SIG-M5 (cell line): ENCODE measurements around the gene SKIDA1.
A peak's percentile ranks its signal among the peaks of the same experiment; 100 is the strongest.
"Not testable (repeated sequence)": the region's sequence is repeated elsewhere in the genome, so short reads cannot be mapped to it uniquely, and the experiment has no call there.

Source experiments
- DNase-seq: peaks from one replicate; lab custom pipeline; 2025; lab: John Stamatoyannopoulos, UW

The SKIDA1 gene

DNA sequence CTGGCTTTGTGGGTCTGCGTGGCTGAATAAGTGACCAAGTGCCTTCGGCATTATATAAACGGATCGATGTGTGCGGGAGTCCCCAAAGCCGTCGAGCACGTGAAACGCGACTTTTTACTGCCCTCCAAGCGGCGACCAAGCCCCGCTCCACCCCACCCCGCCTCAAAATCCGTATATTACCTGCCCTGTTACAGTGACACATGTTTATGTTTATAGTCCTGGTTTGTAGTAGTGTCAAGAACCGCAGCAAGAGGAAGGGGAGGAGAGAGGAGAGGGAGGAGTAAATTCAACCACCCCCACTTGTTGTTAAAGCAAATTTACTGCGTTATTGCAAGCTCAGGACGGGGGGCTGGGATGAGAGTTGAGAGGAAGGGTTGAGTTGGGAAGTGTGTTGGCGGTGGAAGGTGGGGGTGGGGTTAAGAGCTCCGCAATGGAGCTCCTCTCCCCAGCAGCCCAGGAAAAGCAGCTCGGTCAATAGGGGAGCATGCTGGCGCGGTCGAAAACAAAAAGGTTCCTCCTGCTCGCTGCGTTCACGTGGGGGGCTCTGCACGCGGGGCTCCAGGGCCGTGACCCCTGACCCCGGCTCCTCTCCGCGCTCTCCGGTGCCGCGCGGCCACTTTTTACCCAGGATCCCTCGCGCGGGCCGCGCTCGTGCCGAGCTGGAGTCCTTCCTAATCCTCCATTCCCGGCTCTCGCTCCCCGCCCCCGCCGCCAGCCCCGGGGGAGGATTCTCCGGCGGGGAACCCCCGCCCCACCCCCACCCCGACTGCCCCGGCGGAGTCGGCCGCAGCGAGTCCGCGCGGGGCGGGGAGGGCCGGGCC is at the start of gene SKIDA1:
Gene SKIDA1, minus strand, starts transcription at position 316 of the 821 bp plus-strand sequence. CDS start 7,860 bp downstream, outside the sequence.
- peak; percentile 24 for DNase-seq

DNA sequence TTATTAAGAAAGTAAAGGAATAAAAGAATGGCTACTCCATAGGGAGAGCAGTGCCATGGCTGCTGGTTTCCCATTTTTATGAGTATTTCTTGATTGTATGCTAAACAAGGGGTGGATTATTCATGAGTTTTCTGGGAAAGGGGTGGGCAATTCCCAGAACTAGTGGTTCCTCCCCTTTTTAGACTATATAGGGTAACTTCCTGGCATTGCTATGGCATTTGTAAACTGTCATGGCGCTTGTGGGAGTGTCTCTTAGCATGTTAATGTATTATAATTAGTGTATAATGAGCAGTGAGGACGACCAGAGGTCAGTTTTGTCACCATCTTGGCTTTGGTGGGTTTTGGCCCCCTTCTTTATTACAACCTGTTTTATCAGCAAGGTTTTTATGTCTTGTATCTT is 49.0 kb upstream of the SKIDA1 start:
- not testable (repeated sequence) for DNase-seq

DNA sequence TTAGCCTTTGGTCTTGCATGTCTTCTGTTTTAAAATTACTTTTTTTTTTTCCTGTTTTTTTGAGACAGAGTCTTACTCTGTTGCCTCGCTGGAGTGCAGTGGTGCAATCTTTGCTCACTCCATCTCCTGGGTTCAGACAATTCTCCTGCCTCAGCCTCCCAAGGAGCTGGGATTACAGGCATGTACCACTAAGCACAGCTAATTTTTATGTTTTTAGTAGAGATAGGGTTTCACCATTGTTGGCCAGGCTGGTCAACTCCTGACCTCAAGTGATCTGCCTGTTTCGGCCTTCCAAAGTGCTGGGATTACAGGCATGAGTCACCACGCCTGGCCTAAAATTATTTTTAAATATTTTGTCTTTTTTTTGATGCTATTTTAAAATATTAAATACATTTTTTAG is 47.1 kb upstream of the SKIDA1 start:
- DNase-seq = no peak

DNA sequence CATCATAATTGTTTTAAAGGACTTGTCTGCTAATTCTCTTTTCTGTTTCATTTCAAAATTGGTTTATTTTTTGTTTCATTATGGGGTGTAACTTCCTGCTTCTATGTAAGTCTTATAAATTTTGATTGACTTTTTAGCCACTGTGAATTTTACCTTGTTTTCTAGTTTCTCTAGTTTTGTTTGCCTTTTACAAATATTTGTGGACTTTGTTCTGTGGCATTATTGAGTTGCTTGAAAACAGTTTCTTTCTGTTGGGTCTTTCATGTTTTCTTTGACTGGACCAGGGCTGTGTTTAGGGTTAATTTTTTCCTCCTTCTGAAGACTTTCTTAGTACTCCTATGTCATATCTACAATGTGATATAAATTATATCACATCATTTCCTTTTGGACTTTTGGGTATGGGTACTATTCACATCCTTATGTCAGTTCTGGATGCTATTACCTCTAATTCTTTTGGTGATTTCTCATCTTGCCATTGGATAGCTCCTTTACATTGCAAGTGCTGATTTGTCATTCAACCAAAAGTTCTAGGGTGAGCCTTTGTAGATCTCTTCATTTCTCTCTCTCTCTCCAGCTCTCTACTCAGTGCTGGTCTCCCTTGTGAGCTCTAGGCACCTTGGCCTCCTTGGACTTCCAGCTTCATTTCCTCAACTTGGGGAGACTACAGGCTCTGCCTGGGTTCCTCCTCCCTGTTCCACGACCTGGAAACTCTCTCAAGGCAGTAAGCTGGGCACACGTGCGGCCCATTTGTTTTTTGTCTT is 45.5 kb upstream of the SKIDA1 start:
- no peak for DNase-seq

DNA sequence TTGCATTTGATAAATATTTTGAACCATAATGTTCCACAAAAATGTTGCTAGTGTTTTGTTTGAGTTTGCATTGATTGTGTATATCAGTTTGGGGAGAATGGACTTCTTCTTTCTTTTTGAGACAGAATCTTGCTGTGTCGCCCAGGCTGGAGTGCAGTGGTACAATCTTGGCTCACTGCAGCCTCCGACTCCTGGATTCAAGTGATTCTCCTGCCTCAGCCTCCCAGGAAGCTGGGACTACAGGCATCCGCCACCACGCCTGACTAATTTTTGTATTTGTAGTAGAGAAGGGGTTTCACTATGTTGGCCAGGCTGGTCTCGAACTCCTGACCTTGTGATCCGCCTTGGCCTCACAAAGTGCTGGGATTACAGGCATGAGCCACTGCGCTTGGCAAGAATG is 33.5 kb upstream of the SKIDA1 start:
- DNase-seq = not testable (repeated sequence)

DNA sequence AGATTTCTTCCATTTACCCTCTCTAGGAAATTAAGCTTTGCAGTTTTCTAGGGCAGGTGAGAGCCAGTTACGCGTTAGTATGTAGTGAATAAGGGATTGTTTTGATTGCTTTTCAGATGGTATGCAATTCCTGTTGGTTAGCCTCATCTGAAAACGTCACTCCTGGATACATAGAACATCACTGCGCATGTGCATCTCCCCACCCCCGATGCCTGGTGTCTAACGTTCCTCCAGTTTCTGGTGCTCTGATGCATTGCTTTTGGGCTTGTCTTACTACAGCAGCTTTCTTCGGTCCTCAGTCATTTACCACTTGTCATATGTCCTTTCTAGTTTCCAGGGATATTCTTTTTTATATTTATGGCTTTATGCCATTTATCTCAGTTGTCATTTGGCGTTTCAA is 31.0 kb upstream of the SKIDA1 start:
- no peak for DNase-seq

DNA sequence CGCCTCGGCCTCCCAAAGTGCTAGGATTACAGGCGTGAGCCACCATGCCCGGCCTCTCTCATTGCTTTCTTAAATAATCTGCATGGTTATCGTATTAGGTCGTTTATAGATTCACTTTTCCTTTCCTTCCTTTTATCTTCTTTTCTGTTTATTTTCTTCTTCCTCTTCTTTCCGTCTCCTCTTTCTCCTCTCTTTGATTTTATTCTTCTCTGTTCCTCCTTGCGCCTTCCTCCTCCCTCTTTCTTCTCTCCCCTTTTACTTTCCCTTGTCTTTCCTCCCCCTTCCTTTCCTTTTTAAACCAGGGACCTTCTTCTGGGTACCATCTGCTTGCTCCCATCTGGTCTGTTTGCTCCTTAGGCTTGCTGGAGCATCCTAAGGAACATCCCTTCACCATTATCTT is 27.2 kb upstream of the SKIDA1 start:
- DNase-seq = no peak

DNA sequence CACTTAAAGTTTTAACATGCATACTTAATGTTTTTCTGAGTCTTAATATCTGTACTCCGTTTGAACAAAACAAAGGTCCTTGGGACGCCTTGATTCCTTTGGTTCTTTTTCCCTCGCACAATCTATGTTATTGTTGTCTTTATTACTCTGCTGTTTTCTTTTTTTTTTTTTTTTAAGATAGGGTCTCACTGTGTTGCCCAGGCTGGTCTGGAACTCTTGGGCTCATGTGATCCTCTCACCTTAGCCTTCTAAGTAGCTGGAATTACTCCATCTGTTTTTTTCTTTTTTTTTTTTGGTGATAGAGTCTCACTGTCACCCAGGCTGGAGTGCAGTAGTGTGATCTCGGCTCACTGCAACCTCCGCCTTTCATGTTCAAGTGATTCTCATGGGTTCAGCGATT is 21.8 kb upstream of the SKIDA1 start:
- DNase-seq = no peak

DNA sequence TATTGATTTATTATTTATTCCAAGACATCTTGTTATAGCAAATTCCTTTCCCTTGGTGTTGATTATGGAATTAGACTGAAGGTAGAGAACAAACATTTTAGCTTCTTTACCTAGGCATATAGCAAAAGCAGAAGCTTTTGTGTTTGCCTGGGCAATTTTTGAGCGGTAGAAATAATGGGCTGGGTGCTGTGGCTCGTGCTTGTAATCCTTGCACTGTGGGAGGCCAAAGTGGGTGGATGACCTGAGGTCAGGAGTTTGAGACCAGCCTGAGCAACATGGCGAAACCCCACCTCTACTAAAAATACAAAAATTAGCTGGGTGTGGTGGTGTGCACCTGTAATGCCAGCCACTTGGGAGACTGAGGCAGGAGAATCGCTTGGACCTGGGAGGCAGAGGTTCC is 15.2 kb upstream of the SKIDA1 start:
- not testable (repeated sequence) for DNase-seq

DNA sequence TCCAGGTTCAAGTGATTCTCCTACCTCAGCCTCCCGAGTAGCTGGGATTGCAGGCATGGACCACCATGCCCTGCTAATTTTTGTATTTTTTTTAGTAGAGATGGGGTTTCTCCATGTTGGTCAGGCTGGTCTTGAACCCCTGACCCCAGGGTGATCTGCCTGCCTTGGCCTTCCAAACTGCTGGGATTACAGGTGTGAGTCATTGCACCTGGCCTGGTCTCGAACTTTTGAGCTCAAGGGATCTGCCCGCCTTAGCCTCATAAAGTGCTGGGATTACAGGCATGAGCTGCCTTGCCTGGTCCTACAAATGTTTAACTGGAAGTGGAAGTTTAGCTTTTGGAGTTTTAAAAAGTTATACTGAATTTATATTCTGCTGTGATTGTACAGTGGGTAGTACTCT is 11.4 kb upstream of the SKIDA1 start:
- no peak for DNase-seq

DNA sequence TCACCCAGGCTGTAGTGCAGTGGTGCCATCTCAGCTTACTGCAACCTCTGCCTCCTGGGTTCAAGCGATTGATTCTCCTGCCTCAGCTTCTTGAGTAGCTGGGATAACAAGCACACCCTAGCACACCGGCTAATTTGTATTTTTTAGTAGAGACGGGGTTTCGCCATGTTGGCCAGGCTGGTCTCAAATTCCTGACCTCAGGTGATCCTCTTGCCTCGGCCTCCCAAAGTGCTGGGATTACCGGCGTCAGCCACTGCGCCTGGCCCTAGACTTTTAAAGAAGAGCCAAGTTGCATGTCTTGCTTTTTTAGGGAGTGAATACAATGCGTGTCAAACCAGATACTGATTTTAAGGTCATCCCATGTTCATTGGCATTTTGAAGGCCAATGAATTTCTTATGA is 10.5 kb upstream of the SKIDA1 start:
- DNase-seq = not testable (repeated sequence)

DNA sequence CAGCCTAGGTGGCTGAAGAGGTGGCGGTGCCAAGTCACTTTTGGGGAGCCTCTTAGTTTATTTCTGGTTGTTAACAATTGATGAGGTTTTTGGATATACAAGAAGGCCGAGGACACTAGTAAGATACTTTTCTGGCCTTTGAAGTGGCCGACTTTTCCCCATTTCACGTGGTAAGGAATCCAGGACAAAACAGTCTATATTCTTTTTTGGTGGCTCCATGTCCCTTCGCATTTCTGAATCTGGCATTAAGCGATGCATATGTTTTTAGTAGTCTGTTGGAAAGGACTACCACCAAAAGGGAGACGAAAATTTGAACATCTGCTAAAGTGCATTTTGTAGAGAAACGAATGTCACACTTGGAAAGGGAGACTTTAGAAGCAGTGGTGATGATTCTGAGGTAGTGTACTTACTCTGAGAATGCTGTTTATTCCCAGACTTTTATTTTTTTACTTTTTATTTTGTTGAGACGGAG is 10.0 kb upstream of the SKIDA1 start:
- no peak for DNase-seq

DNA sequence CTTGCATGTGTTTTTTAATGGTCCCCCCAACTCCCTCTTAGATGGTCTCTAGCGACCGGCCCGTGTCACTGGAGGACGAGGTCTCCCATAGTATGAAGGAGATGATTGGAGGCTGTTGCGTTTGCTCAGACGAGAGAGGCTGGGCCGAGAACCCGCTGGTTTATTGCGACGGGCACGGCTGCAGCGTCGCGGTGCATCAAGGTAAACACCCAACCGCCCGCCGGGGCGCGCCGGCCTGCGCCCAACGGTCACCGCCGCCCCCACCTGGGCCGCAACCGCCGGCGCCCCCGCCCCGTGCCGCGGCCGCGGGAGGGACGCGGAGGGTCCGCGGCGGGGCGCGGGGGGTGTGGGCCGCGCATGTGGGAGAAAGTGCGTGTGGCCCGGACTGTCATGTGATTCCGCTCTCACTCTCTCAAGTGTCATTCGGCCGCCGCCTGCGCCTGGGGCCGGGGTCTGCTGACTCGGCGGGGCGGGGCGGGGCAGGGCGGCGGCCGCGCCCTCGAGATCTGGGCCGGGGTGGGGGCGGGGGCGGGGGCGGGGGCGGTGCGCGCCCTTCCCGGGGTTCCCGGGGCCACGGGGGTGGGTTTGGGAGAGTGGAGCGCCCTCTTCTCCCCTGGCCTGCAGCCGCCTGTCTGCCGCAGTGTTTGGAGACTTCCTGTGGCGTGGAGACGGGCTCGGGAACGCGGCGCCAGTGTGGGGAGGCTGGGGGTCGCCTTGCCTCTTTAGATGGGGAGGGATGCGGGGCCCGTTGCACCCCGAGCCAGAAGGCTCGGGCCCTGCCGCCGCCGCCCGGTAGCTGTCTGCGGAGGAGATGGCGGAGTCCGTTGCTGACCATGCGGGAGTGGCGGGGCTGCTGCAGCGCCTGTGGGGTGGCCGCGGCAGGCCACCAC is 9.4 kb upstream of the SKIDA1 start:
- no peak for DNase-seq

DNA sequence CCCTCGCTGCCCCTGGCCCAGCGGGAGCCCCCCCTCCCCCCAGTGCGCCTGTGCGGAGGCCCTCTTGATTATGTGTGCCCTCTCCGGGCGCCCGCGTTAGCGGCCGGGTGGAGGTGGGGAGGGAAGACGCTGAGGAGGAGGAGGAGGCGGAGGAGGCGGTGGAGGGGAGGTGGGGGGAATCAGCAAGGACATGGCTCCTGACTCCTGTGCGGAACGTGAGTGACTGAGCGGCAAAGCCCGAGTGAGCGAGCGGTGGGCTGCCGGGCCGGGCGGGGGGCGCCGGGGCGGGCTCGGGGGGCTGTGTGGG is 8.8 kb upstream of the SKIDA1 start:
- no peak for DNase-seq

DNA sequence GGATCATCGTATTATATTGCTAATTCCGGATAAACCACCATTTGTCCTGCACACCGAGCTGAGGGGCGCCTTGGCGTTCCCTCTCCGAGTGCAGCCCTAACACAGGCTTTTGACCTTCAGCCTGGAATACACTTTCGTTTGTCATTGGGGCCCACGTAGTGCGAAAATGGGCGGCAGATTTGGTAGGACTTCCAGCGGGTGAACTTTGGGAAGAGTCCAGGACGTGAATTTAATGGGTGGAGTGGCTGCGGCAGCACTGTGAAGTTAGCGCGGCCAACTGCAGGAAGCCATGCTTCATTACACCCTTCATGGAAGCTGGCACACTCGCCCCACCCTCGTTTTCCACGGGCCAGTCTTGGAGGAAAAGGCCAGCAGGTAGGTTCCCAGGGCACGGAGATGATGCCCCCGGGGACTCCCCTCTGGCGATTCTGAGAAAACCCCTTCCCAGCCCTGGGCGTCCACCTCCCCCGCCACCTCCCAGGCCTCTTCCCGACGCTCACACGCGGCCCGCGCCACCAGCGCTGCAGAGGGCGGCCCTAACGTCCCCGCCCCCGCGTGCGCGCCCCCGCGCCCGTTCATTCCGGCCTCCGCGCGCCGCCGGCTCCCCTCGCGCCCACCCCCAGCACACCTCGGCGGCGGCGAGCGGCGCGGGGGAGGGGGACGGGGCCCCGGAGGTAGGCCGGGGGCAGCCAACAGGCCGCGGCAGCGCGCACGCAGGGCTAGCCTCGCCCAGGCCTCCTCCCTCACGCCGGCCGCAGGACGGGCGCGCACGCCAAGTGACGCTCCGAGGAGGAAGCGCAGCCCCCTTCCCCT is 8.2 kb upstream of the SKIDA1 start, which contains the start of gene MLLT10:
Gene MLLT10, plus strand, starts transcription at position 766 of the 813 bp plus-strand sequence. CDS start 413 bp downstream, outside the sequence.
- peak; percentile 5 for DNase-seq

DNA sequence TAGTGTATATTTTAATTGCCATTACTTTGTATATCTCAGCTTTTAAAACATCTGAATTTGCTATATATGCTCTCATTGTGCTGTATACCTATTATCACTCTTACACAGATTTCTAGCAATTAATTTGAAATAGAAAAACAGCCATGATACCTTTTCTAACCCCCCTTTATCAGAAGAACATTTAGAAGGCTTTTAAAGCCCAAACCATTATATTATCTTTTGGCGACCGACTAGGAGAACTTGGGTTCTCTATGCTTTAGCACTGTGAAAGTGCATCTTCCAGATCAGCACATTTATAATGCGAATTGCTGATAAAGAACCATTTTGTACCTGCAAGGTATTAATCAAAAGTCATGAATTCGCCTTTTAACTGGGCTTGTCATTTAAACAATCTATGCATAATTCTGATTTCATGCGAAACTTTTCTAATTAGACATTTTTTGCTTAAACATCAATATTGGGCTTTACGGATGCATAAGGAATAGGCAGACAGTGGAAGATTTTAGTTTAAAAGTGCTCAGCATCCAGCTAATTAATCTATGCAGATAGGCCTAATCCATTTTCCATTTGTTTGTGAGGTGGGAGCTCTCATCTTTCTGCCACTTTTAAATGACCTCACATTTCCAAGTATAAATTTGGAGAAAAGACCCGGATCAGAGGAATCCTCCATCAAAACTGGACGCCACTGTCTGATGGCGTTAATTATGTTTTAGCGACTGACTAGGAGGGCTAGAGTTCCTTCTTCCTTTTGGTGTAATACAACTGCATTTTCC is 7.4 kb upstream of the SKIDA1 start:
- no peak for DNase-seq

DNA sequence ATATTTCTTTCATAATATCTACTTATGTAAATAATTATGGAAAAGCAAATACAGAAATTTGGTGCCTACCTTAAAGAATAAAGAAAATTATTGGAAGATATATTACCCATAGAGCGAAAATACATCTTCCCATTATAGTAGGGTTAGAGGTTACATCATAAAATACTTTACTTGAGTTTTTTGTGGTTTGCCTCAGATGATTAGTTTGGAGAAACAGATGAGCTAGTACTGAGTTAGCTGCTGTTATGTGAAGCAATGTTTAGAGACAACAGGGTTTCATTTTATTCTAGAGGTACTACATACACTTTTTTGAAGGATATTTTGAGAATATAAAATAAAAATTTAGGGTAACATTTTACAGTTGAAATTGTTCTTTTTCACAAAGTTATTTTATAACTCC is 5.7 kb upstream of the SKIDA1 start:
- no peak for DNase-seq

DNA sequence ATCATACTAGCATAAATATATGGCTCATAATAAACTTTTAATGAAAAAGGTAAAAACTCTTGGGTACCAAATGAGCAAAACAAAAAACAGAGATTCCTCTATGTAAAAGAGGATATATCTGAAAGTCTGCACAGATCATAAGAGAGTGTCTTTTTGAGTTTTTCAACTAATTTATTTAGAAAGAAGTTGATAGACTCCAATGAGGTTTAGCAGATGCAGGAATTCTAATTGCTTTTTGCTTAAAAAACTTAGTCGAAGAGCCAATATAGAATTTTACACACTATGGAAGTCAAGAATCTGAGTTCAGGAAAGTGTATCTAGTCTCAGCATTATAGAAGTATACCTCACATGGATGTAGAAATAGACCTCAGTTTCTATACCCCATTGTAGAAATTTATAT is 5.2 kb upstream of the SKIDA1 start:
- no peak for DNase-seq

DNA sequence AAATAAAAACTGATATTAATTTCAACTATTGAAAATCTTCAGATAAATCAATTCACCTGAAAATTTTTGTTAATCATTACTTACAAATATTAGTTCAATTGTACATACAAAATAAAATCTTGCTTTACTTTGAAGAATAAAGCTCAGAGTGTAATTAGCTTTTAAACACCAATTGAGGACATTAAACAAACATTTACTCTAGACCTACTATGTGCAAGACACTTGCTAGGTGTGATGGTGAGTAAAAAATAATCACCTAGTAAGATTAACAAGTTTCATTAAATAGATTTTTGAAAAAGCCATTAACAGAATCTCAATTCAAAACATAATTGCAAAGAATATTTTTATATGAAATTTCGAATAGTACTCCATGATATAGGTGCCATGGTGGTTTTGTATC is 4.7 kb upstream of the SKIDA1 start:
- no peak for DNase-seq

DNA sequence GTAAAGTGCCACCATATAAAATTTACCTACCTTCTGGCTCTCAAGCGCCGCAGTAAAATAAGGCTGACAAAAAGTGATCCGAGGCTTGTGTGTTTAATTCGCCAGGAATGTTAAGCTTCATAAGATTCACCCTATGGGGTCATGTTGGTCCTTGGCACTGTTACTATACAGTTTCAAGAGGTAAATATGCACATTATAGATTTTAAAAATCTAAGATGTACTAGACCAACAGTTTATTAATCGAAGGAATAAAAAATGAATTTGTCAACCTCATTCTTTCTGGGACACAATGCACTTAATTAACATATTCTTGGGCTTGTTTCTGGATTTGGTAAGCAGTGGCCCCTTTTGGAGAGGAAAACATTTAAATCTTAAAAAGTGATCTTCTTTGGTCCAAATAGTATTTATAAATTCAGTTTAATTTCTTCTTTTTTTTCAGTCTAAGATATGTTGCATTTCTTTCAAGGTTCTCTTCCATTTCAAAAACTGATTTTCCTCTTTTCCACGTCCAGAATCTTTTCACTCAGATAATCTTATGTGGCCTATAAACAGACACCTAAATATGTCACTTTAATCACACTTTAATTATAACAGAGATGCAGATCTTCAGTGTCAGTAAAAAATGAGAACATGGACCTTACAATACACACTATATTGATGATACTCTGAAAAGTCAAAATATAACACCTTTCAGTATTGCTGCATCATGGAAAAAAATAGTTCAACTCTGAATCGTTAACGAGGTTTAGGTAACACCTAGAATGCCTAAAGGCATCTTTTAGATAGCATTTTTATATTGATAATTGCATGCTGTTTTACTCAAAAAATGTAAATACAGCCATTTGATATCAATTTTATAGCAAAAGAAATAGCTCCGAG is 3.8 kb upstream of the SKIDA1 start:
- no peak for DNase-seq
